ENCODE data around the gene ADGRE3. TPM values are rescaled to one million over a fixed set of nuclear protein-coding genes. Genes with fewer than 3 reads are reported as not detected.

The ADGRE3 gene
- total RNA-seq, 1 donor from 2014 or later: not detected

DNA sequence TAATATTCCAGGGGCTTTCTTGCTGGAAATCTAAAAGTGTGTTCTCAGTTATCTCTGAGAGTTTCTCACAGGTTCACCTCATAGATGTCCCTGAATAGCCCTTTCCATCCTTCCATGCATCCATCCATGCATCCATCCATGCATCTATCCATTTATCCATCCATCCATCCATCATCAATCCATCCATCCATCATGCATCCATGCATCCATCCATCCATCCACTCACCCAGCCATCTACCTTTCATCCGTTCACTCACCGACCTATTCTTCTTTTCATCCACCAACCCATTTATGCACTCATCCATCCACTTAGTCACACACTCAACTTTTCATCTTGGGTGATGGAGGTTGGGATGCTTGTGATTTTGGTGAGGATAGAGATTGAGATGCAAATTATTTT, 7.4 kb upstream of the ADGRE3 start:
- Mint-ChIP-seq H3K27ac (ENCODE audit: unreplicated experiment) (no peak overlapping the region), H3K9me3 (ENCODE audit: unreplicated experiment) (peaks cover 2% of the 10 kb centered on the region), H3K4me1 (ENCODE audit: low read depth, unreplicated experiment) (no peaks in the 10 kb centered on the region), H3K27me3 (ENCODE audit: unreplicated experiment) (peaks cover 5% of the 10 kb centered on the region), H3K4me3 (ENCODE audit: unreplicated experiment) (no peak overlapping the region), H3K36me3 (ENCODE audit: unreplicated experiment) (no peaks in the 10 kb centered on the region)
- no peak for DNase-seq
- TF ChIP-seq, protein P1, sequence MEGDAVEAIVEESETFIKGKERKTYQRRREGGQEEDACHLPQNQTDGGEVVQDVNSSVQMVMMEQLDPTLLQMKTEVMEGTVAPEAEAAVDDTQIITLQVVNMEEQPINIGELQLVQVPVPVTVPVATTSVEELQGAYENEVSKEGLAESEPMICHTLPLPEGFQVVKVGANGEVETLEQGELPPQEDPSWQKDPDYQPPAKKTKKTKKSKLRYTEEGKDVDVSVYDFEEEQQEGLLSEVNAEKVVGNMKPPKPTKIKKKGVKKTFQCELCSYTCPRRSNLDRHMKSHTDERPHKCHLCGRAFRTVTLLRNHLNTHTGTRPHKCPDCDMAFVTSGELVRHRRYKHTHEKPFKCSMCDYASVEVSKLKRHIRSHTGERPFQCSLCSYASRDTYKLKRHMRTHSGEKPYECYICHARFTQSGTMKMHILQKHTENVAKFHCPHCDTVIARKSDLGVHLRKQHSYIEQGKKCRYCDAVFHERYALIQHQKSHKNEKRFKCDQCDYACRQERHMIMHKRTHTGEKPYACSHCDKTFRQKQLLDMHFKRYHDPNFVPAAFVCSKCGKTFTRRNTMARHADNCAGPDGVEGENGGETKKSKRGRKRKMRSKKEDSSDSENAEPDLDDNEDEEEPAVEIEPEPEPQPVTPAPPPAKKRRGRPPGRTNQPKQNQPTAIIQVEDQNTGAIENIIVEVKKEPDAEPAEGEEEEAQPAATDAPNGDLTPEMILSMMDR (IDR thresholded peaks at IDR 0.05; ENCODE audit: partially characterized antibody, unreplicated experiment): no peak

DNA sequence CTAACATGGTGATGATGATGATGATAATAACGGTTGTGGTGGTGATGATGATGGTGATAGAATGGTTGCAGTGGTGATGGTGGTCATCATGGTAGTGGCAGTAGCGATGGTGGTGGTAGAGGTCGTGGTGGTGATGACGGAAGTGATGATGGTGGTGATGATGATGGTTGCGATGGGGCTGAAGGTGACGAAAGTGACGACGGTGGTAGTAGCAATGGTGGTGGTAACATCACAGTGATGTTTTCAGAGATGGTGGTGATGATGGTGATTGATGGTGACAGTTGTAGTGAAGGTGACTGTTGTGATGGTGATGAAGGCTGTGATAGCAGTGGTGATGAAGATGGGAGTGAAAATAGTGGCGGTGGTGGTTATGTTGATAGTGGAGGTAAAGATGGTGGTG, 3.6 kb upstream of the ADGRE3 start:
- no peak for DNase-seq
- no peak overlapping the region for H3K4me3 Mint-ChIP-seq (ENCODE audit: unreplicated experiment)
- H3K9me3 Mint-ChIP-seq (ENCODE audit: unreplicated experiment): peaks cover 2% of the 10 kb centered on the region
- TF ChIP-seq, protein P1 (IDR thresholded peaks at IDR 0.05; ENCODE audit: partially characterized antibody, unreplicated experiment): no peak
- peaks cover 5% of the 10 kb centered on the region for H3K27me3 Mint-ChIP-seq (ENCODE audit: unreplicated experiment)
- H3K27ac Mint-ChIP-seq (ENCODE audit: unreplicated experiment): no peak overlapping the region
- H3K4me1 Mint-ChIP-seq (ENCODE audit: low read depth, unreplicated experiment): no peaks in the 10 kb centered on the region
- H3K36me3 Mint-ChIP-seq (ENCODE audit: unreplicated experiment): no peaks in the 10 kb centered on the region

DNA sequence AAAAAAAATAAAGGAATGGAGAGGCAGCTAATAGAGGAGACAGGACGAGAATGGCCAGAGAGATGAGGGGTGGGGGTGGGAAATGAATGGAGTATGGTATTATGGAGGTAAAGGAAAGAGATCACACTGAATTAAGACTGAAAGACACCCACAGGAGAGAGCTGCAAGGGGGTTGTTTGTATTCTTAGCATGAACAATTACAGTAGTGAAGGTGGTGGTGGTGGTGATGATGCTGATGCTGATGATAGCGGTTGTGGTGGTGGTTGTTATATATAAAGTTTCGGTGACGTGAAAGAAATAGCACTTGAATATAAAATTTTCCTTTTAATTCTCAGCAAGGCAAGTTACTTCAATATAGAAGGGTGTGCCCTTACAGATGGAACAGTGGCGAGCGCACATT, 2.8 kb upstream of the ADGRE3 start:
- Mint-ChIP-seq H3K27me3 (ENCODE audit: unreplicated experiment) (peaks cover 4% of the 10 kb centered on the region), H3K9me3 (ENCODE audit: unreplicated experiment) (peaks cover 2% of the 10 kb centered on the region), H3K27ac (ENCODE audit: unreplicated experiment) (no peak overlapping the region), H3K4me1 (ENCODE audit: low read depth, unreplicated experiment) (no peaks in the 10 kb centered on the region), H3K36me3 (ENCODE audit: unreplicated experiment) (no peaks in the 10 kb centered on the region), H3K4me3 (ENCODE audit: unreplicated experiment) (no peak overlapping the region)
- no peak for DNase-seq
- TF ChIP-seq, protein P1 (IDR thresholded peaks at IDR 0.05; ENCODE audit: partially characterized antibody, unreplicated experiment): no peak

DNA sequence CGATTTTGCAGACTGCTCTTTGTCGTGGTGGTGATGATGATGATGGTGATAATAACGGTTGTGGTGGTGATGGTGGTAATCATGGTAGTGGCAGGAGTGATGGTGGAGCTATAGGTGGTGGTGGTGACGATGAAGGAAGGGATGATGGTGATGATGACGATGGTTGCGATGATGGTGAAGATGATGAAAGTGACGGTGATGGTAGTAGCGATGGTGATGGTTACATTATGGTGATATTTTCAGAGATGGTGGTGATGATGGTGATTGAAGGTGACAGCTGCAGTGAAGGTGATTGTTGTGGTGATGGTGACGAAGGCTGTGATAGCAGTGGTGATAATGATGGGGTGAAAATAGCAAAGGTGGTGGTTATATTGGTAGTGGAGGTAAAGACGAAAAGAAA, 2.1 kb upstream of the ADGRE3 start:
- TF ChIP-seq, protein P1 (IDR thresholded peaks at IDR 0.05; ENCODE audit: partially characterized antibody, unreplicated experiment): no peak
- Mint-ChIP-seq H3K27me3 (ENCODE audit: unreplicated experiment) (no peaks in the 10 kb centered on the region), H3K4me1 (ENCODE audit: low read depth, unreplicated experiment) (no peaks in the 10 kb centered on the region), H3K9me3 (ENCODE audit: unreplicated experiment) (no peaks in the 10 kb centered on the region), H3K36me3 (ENCODE audit: unreplicated experiment) (no peaks in the 10 kb centered on the region), H3K4me3 (ENCODE audit: unreplicated experiment) (no peak overlapping the region), H3K27ac (ENCODE audit: unreplicated experiment) (no peak overlapping the region)
- DNase-seq: no peak

DNA sequence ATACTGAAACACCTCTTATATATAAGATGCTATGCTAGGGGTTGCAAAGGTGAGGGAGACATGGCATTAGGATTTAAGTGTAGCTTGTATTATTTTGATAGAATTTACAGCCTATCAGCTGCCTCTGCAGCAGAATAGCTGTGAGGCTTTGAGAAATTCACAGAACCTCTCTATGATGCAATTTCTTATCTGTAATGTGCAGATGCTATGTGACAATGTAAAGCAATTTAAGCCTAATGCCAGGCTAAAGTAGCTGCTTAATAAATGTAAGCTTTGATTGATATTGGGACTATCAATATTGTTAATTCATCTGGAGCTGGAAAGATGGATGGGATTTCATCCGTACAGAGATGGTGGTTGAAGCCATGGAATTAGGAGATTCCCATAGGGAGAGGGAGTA, 1.6 kb downstream of the ADGRE3 start:
- DNase-seq: no peak
- H3K4me3 Mint-ChIP-seq (ENCODE audit: unreplicated experiment): no peak overlapping the region
- no peak overlapping the region for H3K27ac Mint-ChIP-seq (ENCODE audit: unreplicated experiment)
- no peaks in the 10 kb centered on the region for H3K9me3 Mint-ChIP-seq (ENCODE audit: unreplicated experiment)
- TF ChIP-seq, protein P1 (IDR thresholded peaks at IDR 0.05; ENCODE audit: partially characterized antibody, unreplicated experiment): no peak
- H3K36me3 Mint-ChIP-seq (ENCODE audit: unreplicated experiment): no peaks in the 10 kb centered on the region
- no peaks in the 10 kb centered on the region for H3K4me1 Mint-ChIP-seq (ENCODE audit: low read depth, unreplicated experiment)
- H3K27me3 Mint-ChIP-seq (ENCODE audit: unreplicated experiment): no peaks in the 10 kb centered on the region
